GM23248 (cell line): ENCODE results near the gene XIRP2. TPM values are rescaled to one million over a fixed set of nuclear protein-coding genes. Genes with fewer than 3 reads are reported as not detected.

Experiments
- DNase-seq: peaks from one replicate; pipeline ENCODE4 v3.0.0-alpha.2; 2015
- H2AFZ ChIP-seq: fragments of 200-600 bp; sonication (generic); 2 replicates; pipeline ENCODE4 v1.6.1; 2016; ENCODE audit warnings: antibody characterized with exemption
- H3F3A ChIP-seq: fragments of 200-600 bp; sonication (generic); 2 replicates; pipeline ENCODE4 v1.6.1; 2016; ENCODE audit warnings: mild to moderate bottlenecking, antibody characterized with exemption, mixed run types; ENCODE audit not compliant: insufficient read depth
- H3K27ac ChIP-seq: fragments of 200-600 bp; sonication (generic); 2 replicates; pipeline ENCODE4 v1.5.1; 2016; ENCODE audit warnings: mild to moderate bottlenecking
- H3K27me3 ChIP-seq: fragments of 200-600 bp; sonication (generic); replicated peaks from 2 replicates; pipeline ENCODE4 v1.6.1; 2016; ENCODE audit warnings: mild to moderate bottlenecking; ENCODE audit not compliant: insufficient read depth
- H3K36me3 ChIP-seq: fragments of 200-600 bp; sonication (generic); 2 replicates; pipeline ENCODE4 v1.6.1; 2016; ENCODE audit warnings: low read depth, mild to moderate bottlenecking
- H3K4me1 ChIP-seq: fragments of 200-600 bp; sonication (generic); 2 replicates; pipeline ENCODE4 v1.6.1; 2016; ENCODE audit warnings: mild to moderate bottlenecking; ENCODE audit not compliant: insufficient read depth
- H3K4me2 ChIP-seq: fragments of 200-600 bp; sonication (generic); one replicate; pipeline ENCODE4 v1.6.1; 2016; ENCODE audit warnings: mild to moderate bottlenecking; ENCODE audit not compliant: unreplicated experiment
- H3K4me3 ChIP-seq: fragments of 200-600 bp; sonication (generic); 2 replicates; pipeline ENCODE4 v1.5.1; 2016; ENCODE audit warnings: mild to moderate bottlenecking
- H3K79me2 ChIP-seq: fragments of 200-600 bp; sonication (generic); 2 replicates; pipeline ENCODE4 v1.6.1; 2016; ENCODE audit warnings: mild to moderate bottlenecking; ENCODE audit not compliant: insufficient read depth
- H3K9ac ChIP-seq: fragments of 200-600 bp; sonication (generic); 2 replicates; pipeline ENCODE4 v1.6.1; 2016; ENCODE audit warnings: mild to moderate bottlenecking
- H3K9me2 ChIP-seq: fragments of 200-600 bp; sonication (generic); 2 replicates; pipeline ENCODE4 v1.6.1; 2016; ENCODE audit warnings: mixed run types, mild to moderate bottlenecking, moderate library complexity; ENCODE audit not compliant: insufficient read depth
- H3K9me3 ChIP-seq: fragments of 200-600 bp; sonication (generic); one replicate; pipeline ENCODE4 v1.6.1; 2017; ENCODE audit warnings: low read depth
- H4K20me1 ChIP-seq: fragments of 200-600 bp; sonication (generic); 2 replicates; pipeline ENCODE4 v1.6.0; 2016; ENCODE audit not compliant: insufficient read depth
- EZH2 ChIP-seq: fragments of 200-600 bp; sonication (generic); IDR thresholded peaks from 2 replicates; pipeline ENCODE4 v1.6.1; 2018; ENCODE audit warnings: antibody characterized with exemption, mild to moderate bottlenecking; ENCODE audit not compliant: insufficient read depth, poor library complexity, severe bottlenecking
- EZH2phosphoT487 ChIP-seq: fragments of 200-600 bp; sonication (generic); IDR thresholded peaks from 2 replicates; pipeline ENCODE4 v1.6.1; 2018; ENCODE audit warnings: antibody characterized with exemption, moderate library complexity, mild to moderate bottlenecking, low read depth; ENCODE audit not compliant: insufficient read depth
- WGBS, 2 experiments: methylation state at CpG; one replicate each; pipeline ENCODE4 v1.1.6; 2015 to 2017; ENCODE audit warnings: low lambda C conversion rate in 2 of 2, low coverage in 1 of 2; ENCODE audit errors: missing lambda C conversion rate in 2 of 2; 5-methylcytosine and 5-hydroxymethylcytosine counted together
- in situ Hi-C: fragments of 300-500 bp; cut with MboI; formaldehyde crosslinking; loops from 2 replicates; pipeline ENCODE4 v1.15.0; 2020
- polyA plus RNA-seq: library from polyadenylated mRNA; unstranded; fragments of >200 nt; fragmentation: Nextera tagmentation; extraction: Ambion mirVana; gene quantifications from 2 replicates; pipeline ENCODE4 v1.2.1, GENCODE V29; 2016
- total RNA-seq: library from RNA; depleted of rRNA; stranded (reverse); fragments of >200 nt; shearing (Covaris generic); gene quantifications from 2 replicates; pipeline ENCODE4 v1.2.3, GENCODE V29; 2014

XIRP2 gene
- total and polyA plus RNA-seq, 2 experiments from 2014 or later = not detected

GRCh38 chr2:167293172-167293781, 405.0 kb downstream of the XIRP2 start:
- in situ Hi-C loops = loop anchor here (25.0 kb wide), 1 partner anchor 819 kb away; no protein-coding TSS in a partner anchor
- Histone ChIP-seq H2AFZ (peak overlapping the region; percentile 37), H3K9me2 (no peaks in the 10 kb centered on the region), H3K4me3 (peak overlapping the region; percentile 85), H3K4me1 (no peaks in the 10 kb centered on the region), H3K9me3 (no peaks in the 10 kb centered on the region), H3K9ac (no peak overlapping the region), H3K27me3 (peaks cover 10% of the 10 kb centered on the region; the same call in 1 of the 2 replicates), H3K4me2 (peak overlapping the region; percentile 99), H3F3A (peaks cover 5% of the 10 kb centered on the region; the same call in 1 of the 2 replicates), H3K36me3 (no peaks in the 10 kb centered on the region), H4K20me1 (no peaks in the 10 kb centered on the region), H3K27ac (no peak overlapping the region), H3K79me2 (no peaks in the 10 kb centered on the region)
- WGBS, 2 experiments = 3% methylated on average over 37 to 57 of the region's 68 CpGs
- TF ChIP-seq EZH2phosphoT487 (no peak), EZH2 (no peak)
- peak; percentile 49 for DNase-seq

- Histone ChIP-seq H2AFZ (peak overlapping the region; percentile 79), H3K4me1 (no peaks in the 10 kb centered on the region), H4K20me1 (no peaks in the 10 kb centered on the region), H3K9me2 (no peaks in the 10 kb centered on the region), H3K4me2 (peak overlapping the region; percentile 99), H3K9me3 (no peaks in the 10 kb centered on the region), H3K79me2 (no peaks in the 10 kb centered on the region), H3K27ac (no peak overlapping the region), H3K9ac (no peak overlapping the region), H3K4me3 (peak overlapping the region; percentile 83), H3F3A (peaks cover 5% of the 10 kb centered on the region; the same call in 1 of the 2 replicates), H3K36me3 (no peaks in the 10 kb centered on the region), H3K27me3 (peaks cover 10% of the 10 kb centered on the region; the same call in 1 of the 2 replicates)
- in situ Hi-C loops = loop anchor here (25.0 kb wide), 1 partner anchor 818 kb away; no protein-coding TSS in a partner anchor
- 2 to 4% methylated on average over 34 to 35 of the region's 39 CpGs for WGBS, 2 experiments
- peak; percentile 33 for DNase-seq
- TF ChIP-seq EZH2phosphoT487 (no peak), EZH2 (peak; percentile 47)
These were observed 405.9 kb downstream of the XIRP2 start for GRCh38 chr2:167293943-167294775.

GRCh38 chr2:167294776-167295140, 406.5 kb downstream of the XIRP2 start:
- Histone ChIP-seq H3K27me3 (peaks cover 10% of the 10 kb centered on the region; the same call in 1 of the 2 replicates), H3K9me2 (no peaks in the 10 kb centered on the region), H3K4me3 (peak overlapping the region; percentile 83), H3K9ac (no peak overlapping the region), H2AFZ (peak overlapping the region; percentile 79), H3K4me2 (peak overlapping the region; percentile 99), H4K20me1 (no peaks in the 10 kb centered on the region), H3K79me2 (no peaks in the 10 kb centered on the region), H3K36me3 (no peaks in the 10 kb centered on the region), H3K27ac (no peak overlapping the region), H3K9me3 (no peaks in the 10 kb centered on the region), H3K4me1 (no peaks in the 10 kb centered on the region), H3F3A (peaks cover 5% of the 10 kb centered on the region; the same call in 1 of the 2 replicates)
- in situ Hi-C loops = loop anchor here (25.0 kb wide), 1 partner anchor 818 kb away; no protein-coding TSS in a partner anchor
- 8 to 17% methylated on average over 5 of the region's 5 CpGs for WGBS, 2 experiments
- peak; percentile 40 for DNase-seq
- TF ChIP-seq EZH2 (no peak), EZH2phosphoT487 (no peak)

- Histone ChIP-seq H2AFZ (no peak overlapping the region), H3K79me2 (no peaks in the 10 kb centered on the region), H3K4me3 (no peak overlapping the region), H3K9ac (no peak overlapping the region), H3K9me3 (no peaks in the 10 kb centered on the region), H3K4me1 (no peaks in the 10 kb centered on the region), H3K27ac (no peak overlapping the region), H3K4me2 (no peak overlapping the region), H4K20me1 (no peaks in the 10 kb centered on the region), H3K27me3 (peaks cover 5% of the 10 kb centered on the region; the same call in 1 of the 2 replicates), H3K36me3 (no peaks in the 10 kb centered on the region), H3F3A (peaks cover 5% of the 10 kb centered on the region; the same call in 1 of the 2 replicates), H3K9me2 (no peaks in the 10 kb centered on the region)
- 83 to 86% methylated on average over 1 of the region's 1 CpG for WGBS, 2 experiments
- in situ Hi-C loops = loop anchor here (25.0 kb wide), 1 partner anchor 815 kb away; no protein-coding TSS in a partner anchor
- no peak for DNase-seq
- TF ChIP-seq EZH2phosphoT487 (no peak), EZH2 (no peak)
These were observed 409.0 kb downstream of the XIRP2 start for GRCh38 chr2:167297292-167297691.
